GM23338 (cell line): ENCODE results near the gene DLGAP4.

Source experiments
- CREB1 ChIP-seq: fragments of 250-450 bp; sonication (Bioruptor Pico); IDR thresholded peaks from 2 replicates; pipeline ENCODE4 v1.5.0; 2020; ENCODE audit warnings: low read depth, mild to moderate bottlenecking, moderate library complexity
- EZH2 ChIP-seq: fragments of 200-600 bp; sonication (generic); IDR thresholded peaks from one replicate; pipeline ENCODE4 v1.8.0; 2017; ENCODE audit warnings: antibody characterized with exemption, mild to moderate bottlenecking, low read depth; ENCODE audit not compliant: unreplicated experiment
- EZH2phosphoT487 ChIP-seq: fragments of 200-600 bp; sonication (generic); IDR thresholded peaks from one replicate; pipeline ENCODE4 v1.8.1; 2018; ENCODE audit warnings: antibody characterized with exemption; ENCODE audit not compliant: unreplicated experiment
- JUNB ChIP-seq: IDR thresholded peaks from one replicate; pipeline ENCODE4 v1.6.1; 2016; ENCODE audit warnings: antibody characterized with exemption; ENCODE audit not compliant: unreplicated experiment
- NANOG ChIP-seq: IDR thresholded peaks from 2 replicates; pipeline ENCODE4 v1.6.1; 2016; ENCODE audit warnings: antibody characterized with exemption, borderline replicate concordance
- POLR2AphosphoS5 ChIP-seq: IDR thresholded peaks from 2 replicates; pipeline ENCODE4 v1.6.1; 2016; ENCODE audit warnings: antibody characterized with exemption, low read depth
- STAT1 ChIP-seq: IDR thresholded peaks from one replicate; pipeline ENCODE4 v1.6.1; 2016; ENCODE audit warnings: antibody characterized with exemption; ENCODE audit not compliant: unreplicated experiment
- ZNF114 ChIP-seq: fragments of 250-450 bp; sonication (Bioruptor Pico); IDR thresholded peaks from 2 replicates; pipeline ENCODE4 v1.5.0; 2020; ENCODE audit warnings: mild to moderate bottlenecking, moderate library complexity
- ZNF331 ChIP-seq: fragments of 250-450 bp; sonication (Bioruptor Pico); IDR thresholded peaks from 2 replicates; pipeline ENCODE4 v1.5.0; 2020; ENCODE audit warnings: low read depth, mild to moderate bottlenecking, moderate library complexity
- TF ChIP-seq, protein P1 (sequence below), 2 experiments: fragments of 200-600 bp in 1 of 2; sonication (generic) in 1 of 2; conservative IDR thresholded peaks; 2 replicates each; pipeline versions ENCODE4 v1.5.1 to v1.6.1; 2016 to 2017; ENCODE audit warnings: antibody characterized with exemption in 2 of 2, low read depth in 2 of 2, mild to moderate bottlenecking in 2 of 2, moderate library complexity in 1 of 2
- TF ChIP-seq, protein P2 (sequence below): IDR thresholded peaks from one replicate; pipeline ENCODE4 v1.6.1; 2018; ENCODE audit warnings: antibody characterized with exemption; ENCODE audit not compliant: unreplicated experiment
- TF ChIP-seq, protein P3 (sequence below): IDR thresholded peaks from 2 replicates; pipeline ENCODE4 v1.6.1; 2016; ENCODE audit warnings: antibody characterized with exemption
- TF ChIP-seq, protein P4 (sequence below): fragments of 250-450 bp; sonication (Bioruptor Pico); IDR thresholded peaks from 2 replicates; pipeline ENCODE4 v1.5.0; 2020; ENCODE audit warnings: mild to moderate bottlenecking, moderate library complexity

DNA sequence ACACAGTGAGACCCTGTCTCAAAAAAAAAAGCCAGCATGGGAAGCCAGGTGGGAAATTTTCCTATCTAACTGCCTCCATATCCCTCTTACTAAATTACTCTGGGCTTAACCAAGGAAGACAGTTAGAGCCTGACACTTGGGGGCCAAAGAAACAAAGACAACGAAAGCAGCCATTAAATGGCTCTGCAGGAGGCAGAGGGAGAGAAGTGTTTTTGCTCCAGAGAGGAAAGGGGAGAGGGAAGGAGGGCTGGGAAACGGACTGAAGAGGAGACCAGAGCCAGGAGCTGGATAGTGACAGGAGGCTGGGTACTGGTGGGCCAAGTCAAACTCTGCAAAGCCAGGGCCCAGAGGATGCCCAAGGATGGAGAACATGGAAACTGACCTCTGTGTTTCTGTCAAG is 256.6 kb downstream of the DLGAP4 start:
- TF ChIP-seq EZH2: no peak
- TF ChIP-seq, protein P1, sequence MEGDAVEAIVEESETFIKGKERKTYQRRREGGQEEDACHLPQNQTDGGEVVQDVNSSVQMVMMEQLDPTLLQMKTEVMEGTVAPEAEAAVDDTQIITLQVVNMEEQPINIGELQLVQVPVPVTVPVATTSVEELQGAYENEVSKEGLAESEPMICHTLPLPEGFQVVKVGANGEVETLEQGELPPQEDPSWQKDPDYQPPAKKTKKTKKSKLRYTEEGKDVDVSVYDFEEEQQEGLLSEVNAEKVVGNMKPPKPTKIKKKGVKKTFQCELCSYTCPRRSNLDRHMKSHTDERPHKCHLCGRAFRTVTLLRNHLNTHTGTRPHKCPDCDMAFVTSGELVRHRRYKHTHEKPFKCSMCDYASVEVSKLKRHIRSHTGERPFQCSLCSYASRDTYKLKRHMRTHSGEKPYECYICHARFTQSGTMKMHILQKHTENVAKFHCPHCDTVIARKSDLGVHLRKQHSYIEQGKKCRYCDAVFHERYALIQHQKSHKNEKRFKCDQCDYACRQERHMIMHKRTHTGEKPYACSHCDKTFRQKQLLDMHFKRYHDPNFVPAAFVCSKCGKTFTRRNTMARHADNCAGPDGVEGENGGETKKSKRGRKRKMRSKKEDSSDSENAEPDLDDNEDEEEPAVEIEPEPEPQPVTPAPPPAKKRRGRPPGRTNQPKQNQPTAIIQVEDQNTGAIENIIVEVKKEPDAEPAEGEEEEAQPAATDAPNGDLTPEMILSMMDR (conservative IDR thresholded peaks at IDR 0.05; ENCODE audit: low read depth in 2 of 2): no peak
- TF ChIP-seq POLR2AphosphoS5: no peak
- no peak; the same call in 1 of the 2 replicates for TF ChIP-seq NANOG
- no peak for TF ChIP-seq ZNF331 (CRISPR knock-in tag)
- TF ChIP-seq EZH2phosphoT487: no peak
- TF ChIP-seq, protein P2, sequence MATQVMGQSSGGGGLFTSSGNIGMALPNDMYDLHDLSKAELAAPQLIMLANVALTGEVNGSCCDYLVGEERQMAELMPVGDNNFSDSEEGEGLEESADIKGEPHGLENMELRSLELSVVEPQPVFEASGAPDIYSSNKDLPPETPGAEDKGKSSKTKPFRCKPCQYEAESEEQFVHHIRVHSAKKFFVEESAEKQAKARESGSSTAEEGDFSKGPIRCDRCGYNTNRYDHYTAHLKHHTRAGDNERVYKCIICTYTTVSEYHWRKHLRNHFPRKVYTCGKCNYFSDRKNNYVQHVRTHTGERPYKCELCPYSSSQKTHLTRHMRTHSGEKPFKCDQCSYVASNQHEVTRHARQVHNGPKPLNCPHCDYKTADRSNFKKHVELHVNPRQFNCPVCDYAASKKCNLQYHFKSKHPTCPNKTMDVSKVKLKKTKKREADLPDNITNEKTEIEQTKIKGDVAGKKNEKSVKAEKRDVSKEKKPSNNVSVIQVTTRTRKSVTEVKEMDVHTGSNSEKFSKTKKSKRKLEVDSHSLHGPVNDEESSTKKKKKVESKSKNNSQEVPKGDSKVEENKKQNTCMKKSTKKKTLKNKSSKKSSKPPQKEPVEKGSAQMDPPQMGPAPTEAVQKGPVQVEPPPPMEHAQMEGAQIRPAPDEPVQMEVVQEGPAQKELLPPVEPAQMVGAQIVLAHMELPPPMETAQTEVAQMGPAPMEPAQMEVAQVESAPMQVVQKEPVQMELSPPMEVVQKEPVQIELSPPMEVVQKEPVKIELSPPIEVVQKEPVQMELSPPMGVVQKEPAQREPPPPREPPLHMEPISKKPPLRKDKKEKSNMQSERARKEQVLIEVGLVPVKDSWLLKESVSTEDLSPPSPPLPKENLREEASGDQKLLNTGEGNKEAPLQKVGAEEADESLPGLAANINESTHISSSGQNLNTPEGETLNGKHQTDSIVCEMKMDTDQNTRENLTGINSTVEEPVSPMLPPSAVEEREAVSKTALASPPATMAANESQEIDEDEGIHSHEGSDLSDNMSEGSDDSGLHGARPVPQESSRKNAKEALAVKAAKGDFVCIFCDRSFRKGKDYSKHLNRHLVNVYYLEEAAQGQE: no peak
- TF ChIP-seq, protein P3, sequence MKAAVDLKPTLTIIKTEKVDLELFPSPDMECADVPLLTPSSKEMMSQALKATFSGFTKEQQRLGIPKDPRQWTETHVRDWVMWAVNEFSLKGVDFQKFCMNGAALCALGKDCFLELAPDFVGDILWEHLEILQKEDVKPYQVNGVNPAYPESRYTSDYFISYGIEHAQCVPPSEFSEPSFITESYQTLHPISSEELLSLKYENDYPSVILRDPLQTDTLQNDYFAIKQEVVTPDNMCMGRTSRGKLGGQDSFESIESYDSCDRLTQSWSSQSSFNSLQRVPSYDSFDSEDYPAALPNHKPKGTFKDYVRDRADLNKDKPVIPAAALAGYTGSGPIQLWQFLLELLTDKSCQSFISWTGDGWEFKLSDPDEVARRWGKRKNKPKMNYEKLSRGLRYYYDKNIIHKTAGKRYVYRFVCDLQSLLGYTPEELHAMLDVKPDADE: no peak
- TF ChIP-seq CREB1 (CRISPR knock-in tag): peak; percentile 35; the same call in 1 of the 2 replicates
- TF ChIP-seq JUNB: no peak
- TF ChIP-seq STAT1: no peak
- TF ChIP-seq ZNF114 (CRISPR knock-in tag): no peak
- TF ChIP-seq, protein P4, sequence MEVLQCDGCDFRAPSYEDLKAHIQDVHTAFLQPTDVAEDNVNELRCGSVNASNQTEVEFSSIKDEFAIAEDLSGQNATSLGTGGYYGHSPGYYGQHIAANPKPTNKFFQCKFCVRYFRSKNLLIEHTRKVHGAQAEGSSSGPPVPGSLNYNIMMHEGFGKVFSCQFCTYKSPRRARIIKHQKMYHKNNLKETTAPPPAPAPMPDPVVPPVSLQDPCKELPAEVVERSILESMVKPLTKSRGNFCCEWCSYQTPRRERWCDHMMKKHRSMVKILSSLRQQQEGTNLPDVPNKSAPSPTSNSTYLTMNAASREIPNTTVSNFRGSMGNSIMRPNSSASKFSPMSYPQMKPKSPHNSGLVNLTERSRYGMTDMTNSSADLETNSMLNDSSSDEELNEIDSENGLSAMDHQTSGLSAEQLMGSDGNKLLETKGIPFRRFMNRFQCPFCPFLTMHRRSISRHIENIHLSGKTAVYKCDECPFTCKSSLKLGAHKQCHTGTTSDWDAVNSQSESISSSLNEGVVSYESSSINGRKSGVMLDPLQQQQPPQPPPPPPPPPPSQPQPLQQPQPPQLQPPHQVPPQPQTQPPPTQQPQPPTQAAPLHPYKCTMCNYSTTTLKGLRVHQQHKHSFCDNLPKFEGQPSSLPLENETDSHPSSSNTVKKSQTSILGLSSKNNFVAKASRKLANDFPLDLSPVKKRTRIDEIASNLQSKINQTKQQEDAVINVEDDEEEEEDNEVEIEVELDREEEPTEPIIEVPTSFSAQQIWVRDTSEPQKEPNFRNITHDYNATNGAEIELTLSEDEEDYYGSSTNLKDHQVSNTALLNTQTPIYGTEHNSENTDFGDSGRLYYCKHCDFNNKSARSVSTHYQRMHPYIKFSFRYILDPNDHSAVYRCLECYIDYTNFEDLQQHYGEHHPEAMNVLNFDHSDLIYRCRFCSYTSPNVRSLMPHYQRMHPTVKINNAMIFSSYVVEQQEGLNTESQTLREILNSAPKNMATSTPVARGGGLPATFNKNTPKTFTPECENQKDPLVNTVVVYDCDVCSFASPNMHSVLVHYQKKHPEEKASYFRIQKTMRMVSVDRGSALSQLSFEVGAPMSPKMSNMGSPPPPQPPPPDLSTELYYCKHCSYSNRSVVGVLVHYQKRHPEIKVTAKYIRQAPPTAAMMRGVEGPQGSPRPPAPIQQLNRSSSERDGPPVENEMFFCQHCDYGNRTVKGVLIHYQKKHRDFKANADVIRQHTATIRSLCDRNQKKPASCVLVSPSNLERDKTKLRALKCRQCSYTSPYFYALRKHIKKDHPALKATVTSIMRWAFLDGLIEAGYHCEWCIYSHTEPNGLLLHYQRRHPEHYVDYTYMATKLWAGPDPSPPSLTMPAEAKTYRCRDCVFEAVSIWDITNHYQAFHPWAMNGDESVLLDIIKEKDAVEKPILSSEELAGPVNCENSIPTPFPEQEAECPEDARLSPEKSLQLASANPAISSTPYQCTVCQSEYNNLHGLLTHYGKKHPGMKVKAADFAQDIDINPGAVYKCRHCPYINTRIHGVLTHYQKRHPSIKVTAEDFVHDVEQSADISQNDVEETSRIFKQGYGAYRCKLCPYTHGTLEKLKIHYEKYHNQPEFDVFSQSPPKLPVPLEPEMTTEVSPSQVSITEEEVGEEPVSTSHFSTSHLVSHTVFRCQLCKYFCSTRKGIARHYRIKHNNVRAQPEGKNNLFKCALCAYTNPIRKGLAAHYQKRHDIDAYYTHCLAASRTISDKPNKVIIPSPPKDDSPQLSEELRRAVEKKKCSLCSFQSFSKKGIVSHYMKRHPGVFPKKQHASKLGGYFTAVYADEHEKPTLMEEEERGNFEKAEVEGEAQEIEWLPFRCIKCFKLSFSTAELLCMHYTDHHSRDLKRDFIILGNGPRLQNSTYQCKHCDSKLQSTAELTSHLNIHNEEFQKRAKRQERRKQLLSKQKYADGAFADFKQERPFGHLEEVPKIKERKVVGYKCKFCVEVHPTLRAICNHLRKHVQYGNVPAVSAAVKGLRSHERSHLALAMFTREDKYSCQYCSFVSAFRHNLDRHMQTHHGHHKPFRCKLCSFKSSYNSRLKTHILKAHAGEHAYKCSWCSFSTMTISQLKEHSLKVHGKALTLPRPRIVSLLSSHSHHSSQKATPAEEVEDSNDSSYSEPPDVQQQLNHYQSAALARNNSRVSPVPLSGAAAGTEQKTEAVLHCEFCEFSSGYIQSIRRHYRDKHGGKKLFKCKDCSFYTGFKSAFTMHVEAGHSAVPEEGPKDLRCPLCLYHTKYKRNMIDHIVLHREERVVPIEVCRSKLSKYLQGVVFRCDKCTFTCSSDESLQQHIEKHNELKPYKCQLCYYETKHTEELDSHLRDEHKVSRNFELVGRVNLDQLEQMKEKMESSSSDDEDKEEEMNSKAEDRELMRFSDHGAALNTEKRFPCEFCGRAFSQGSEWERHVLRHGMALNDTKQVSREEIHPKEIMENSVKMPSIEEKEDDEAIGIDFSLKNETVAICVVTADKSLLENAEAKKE: no peak
